HUES64 (cell line): ENCODE data around the gene GPR142.

ENCODE experiments used
- H3K27ac ChIP-seq: 2 replicates; pipeline ENCODE4 v1.7.0; 2013; ENCODE audit warnings: low read depth, low read length, inconsistent platforms
- H3K27me3 ChIP-seq: 2 replicates; pipeline ENCODE4 v1.6.1; 2013; ENCODE audit warnings: mild to moderate bottlenecking, low read length; ENCODE audit not compliant: insufficient read depth
- H3K36me3 ChIP-seq: 2 replicates; pipeline ENCODE4 v1.6.1; 2013; ENCODE audit warnings: mild to moderate bottlenecking, low read length; ENCODE audit not compliant: insufficient read depth
- H3K4me1 ChIP-seq: 2 replicates; pipeline ENCODE4 v1.6.1; 2013; ENCODE audit warnings: mild to moderate bottlenecking, low read length, moderate library complexity; ENCODE audit not compliant: insufficient read depth
- H3K4me3 ChIP-seq: 2 replicates; pipeline ENCODE4 v1.5.1; 2013; ENCODE audit warnings: mild to moderate bottlenecking, low read length, moderate library complexity
- H3K9ac ChIP-seq: 2 replicates; pipeline ENCODE4 v1.6.1; 2013; ENCODE audit warnings: mild to moderate bottlenecking, low read depth, low read length
- H3K9me3 ChIP-seq: 2 replicates; pipeline ENCODE4 v1.6.1; 2013; ENCODE audit warnings: low read depth, low read length; ENCODE audit not compliant: insufficient read depth
- WGBS: fragments of 150-250, 120-280 bp; methylation state at CpG from one replicate; pipeline ENCODE4 v1.1.7; 2013; ENCODE audit warnings: missing lambda C conversion rate; 5-methylcytosine and 5-hydroxymethylcytosine counted together

The GPR142 gene

GRCh38 chr17:74387365-74388218 is 20.3 kb downstream of the GPR142 start:
- Histone ChIP-seq H3K36me3 (no peaks in the 10 kb centered on the region), H3K9me3 (no peaks in the 10 kb centered on the region), H3K27ac (no peak overlapping the region), H3K4me3 (no peak overlapping the region), H3K4me1 (peaks cover 21% of the 10 kb centered on the region), H3K9ac (no peak overlapping the region), H3K27me3 (no peaks in the 10 kb centered on the region)
- 73% methylated on average over 17 of the region's 17 CpGs for WGBS

GRCh38 chr17:74389084-74389753 is 21.9 kb downstream of the GPR142 start:
- no peak overlapping the region for H3K27ac ChIP-seq

GRCh38 chr17:74389937-74390679 is 22.8 kb downstream of the GPR142 start:
- no peaks in the 10 kb centered on the region for H3K36me3 ChIP-seq
- H3K27me3 ChIP-seq, result no peaks in the 10 kb centered on the region
- WGBS, result 84% methylated on average over 2 of the region's 2 CpGs
- H3K4me1 ChIP-seq, result peaks cover 21% of the 10 kb centered on the region
- H3K9ac ChIP-seq, result no peak overlapping the region
- H3K9me3 ChIP-seq, result no peaks in the 10 kb centered on the region
- no peak overlapping the region for H3K27ac ChIP-seq
- H3K4me3 ChIP-seq, result no peak overlapping the region

More at GRCh38 chr17:74389084-74389753, 21.9 kb downstream of the GPR142 start:
- no peaks in the 10 kb centered on the region for H3K27me3 ChIP-seq
- H3K9ac ChIP-seq, result no peak overlapping the region
- H3K36me3 ChIP-seq, result no peaks in the 10 kb centered on the region
- H3K4me1 ChIP-seq, result peaks cover 21% of the 10 kb centered on the region
- no peak overlapping the region for H3K4me3 ChIP-seq
- H3K9me3 ChIP-seq, result no peaks in the 10 kb centered on the region
- WGBS, result 71% methylated on average over 12 of the region's 12 CpGs

GRCh38 chr17:74390680-74391653 is 23.7 kb downstream of the GPR142 start:
- no peak overlapping the region for H3K27ac ChIP-seq
- 93% methylated on average over 10 of the region's 11 CpGs for WGBS
- H3K4me3 ChIP-seq, result no peak overlapping the region
- H3K9me3 ChIP-seq, result no peaks in the 10 kb centered on the region
- H3K4me1 ChIP-seq, result peaks cover 21% of the 10 kb centered on the region
- no peaks in the 10 kb centered on the region for H3K27me3 ChIP-seq
- H3K36me3 ChIP-seq, result no peaks in the 10 kb centered on the region
- H3K9ac ChIP-seq, result no peak overlapping the region

GRCh38 chr17:74391771-74392170 is 24.5 kb downstream of the GPR142 start:
- 93% methylated on average over 5 of the region's 5 CpGs for WGBS
- Histone ChIP-seq H3K9me3 (no peaks in the 10 kb centered on the region), H3K9ac (no peak overlapping the region), H3K4me3 (no peak overlapping the region), H3K36me3 (no peaks in the 10 kb centered on the region), H3K27me3 (no peaks in the 10 kb centered on the region), H3K27ac (no peak overlapping the region), H3K4me1 (peaks cover 18% of the 10 kb centered on the region)

GRCh38 chr17:74392848-74393247 is 25.5 kb downstream of the GPR142 start:
- WGBS, result 63% methylated on average over 5 of the region's 5 CpGs
- Histone ChIP-seq H3K9me3 (no peaks in the 10 kb centered on the region), H3K36me3 (no peaks in the 10 kb centered on the region), H3K4me3 (no peak overlapping the region), H3K9ac (no peak overlapping the region), H3K27me3 (no peaks in the 10 kb centered on the region), H3K27ac (no peak overlapping the region), H3K4me1 (peaks cover 9% of the 10 kb centered on the region; the same call in 1 of the 2 replicates)

GRCh38 chr17:74393346-74393942 is 26.1 kb downstream of the GPR142 start:
- Histone ChIP-seq H3K4me1 (peaks cover 9% of the 10 kb centered on the region; the same call in 1 of the 2 replicates), H3K27me3 (no peaks in the 10 kb centered on the region), H3K9me3 (no peaks in the 10 kb centered on the region), H3K4me3 (no peak overlapping the region), H3K9ac (no peak overlapping the region), H3K27ac (no peak overlapping the region), H3K36me3 (no peaks in the 10 kb centered on the region)
- WGBS, result 92% methylated on average over 6 of the region's 6 CpGs

GRCh38 chr17:74394275-74394950 is 27.1 kb downstream of the GPR142 start:
- Histone ChIP-seq H3K27ac (no peak overlapping the region), H3K4me3 (no peak overlapping the region), H3K27me3 (no peaks in the 10 kb centered on the region), H3K9me3 (no peaks in the 10 kb centered on the region), H3K4me1 (0 out of 2 replicates have a peak, but pooled peaks cover 3% of the 10 kb centered on the region), H3K9ac (no peak overlapping the region), H3K36me3 (no peaks in the 10 kb centered on the region)
- WGBS, result 85% methylated on average over 12 of the region's 12 CpGs

GRCh38 chr17:74394977-74395376 is 27.7 kb downstream of the GPR142 start:
- no peaks in the 10 kb centered on the region for H3K4me1 ChIP-seq
- no peak overlapping the region for H3K27ac ChIP-seq
- no peaks in the 10 kb centered on the region for H3K36me3 ChIP-seq
- H3K4me3 ChIP-seq, result no peak overlapping the region
- no peaks in the 10 kb centered on the region for H3K9me3 ChIP-seq
- no peak overlapping the region for H3K9ac ChIP-seq
- 92% methylated on average over 7 of the region's 7 CpGs for WGBS
- H3K27me3 ChIP-seq, result no peaks in the 10 kb centered on the region

- H3K9ac ChIP-seq, result no peak overlapping the region
- H3K36me3 ChIP-seq, result no peaks in the 10 kb centered on the region
- 94% methylated on average over 4 of the region's 4 CpGs for WGBS
Observed at GRCh38 chr17:74396567-74396966, 29.3 kb downstream of the GPR142 start.

More at GRCh38 chr17:74396567-74396966, 29.3 kb downstream of the GPR142 start:
- H3K4me1 ChIP-seq, result no peaks in the 10 kb centered on the region
- no peak overlapping the region for H3K4me3 ChIP-seq
- H3K27ac ChIP-seq, result no peak overlapping the region
- H3K27me3 ChIP-seq, result no peaks in the 10 kb centered on the region
- no peaks in the 10 kb centered on the region for H3K9me3 ChIP-seq
